Fibroblast of skin of back (primary cell): ENCODE data around the gene CCDC69.

Experiments
- DNase-seq: peaks from one replicate; pipeline ENCODE4 v3.0.0-alpha.2; 2013

CCDC69 gene

GRCh38 chr5:151139015-151139414, 84.9 kb downstream of the CCDC69 start:
- DNase-seq: no peak

- no peak for DNase-seq
Measured at GRCh38 chr5:151138114-151138513, 85.8 kb downstream of the CCDC69 start.

- DNase-seq: no peak
Measured at GRCh38 chr5:151137067-151137825, 86.6 kb downstream of the CCDC69 start.

GRCh38 chr5:151134228-151134627, 89.7 kb downstream of the CCDC69 start:
- no peak for DNase-seq

- no peak for DNase-seq
Measured at GRCh38 chr5:151132963-151133362, 90.9 kb downstream of the CCDC69 start.
